SK-N-MC (cell line): ENCODE results near the gene ITGB5.

Experiments used
- DNase-seq: peaks from one replicate; pipeline ENCODE4 v3.0.0-alpha.2; 2011; ENCODE audit warnings: low read depth, low spot score
- H3K27ac ChIP-seq: fragments of 200-600 bp; sonication (generic); 2 replicates; pipeline ENCODE4 v1.5.1; 2016; ENCODE audit warnings: mixed run types
- H3K36me3 ChIP-seq: fragments of 200-600 bp; sonication (generic); 2 replicates; pipeline ENCODE4 v1.6.1; 2017; ENCODE audit warnings: antibody characterized with exemption, low read length, mixed read lengths; ENCODE audit not compliant: insufficient read depth
- H3K4me3 ChIP-seq: fragments of 200-600 bp; sonication (generic); 2 replicates; pipeline ENCODE4 v1.5.1; 2016
- H3K9ac ChIP-seq: fragments of 200-600 bp; sonication (generic); 2 replicates; pipeline ENCODE4 v1.8.0; 2017; ENCODE audit warnings: mixed run types, mixed read lengths; ENCODE audit not compliant: insufficient read length
- H3K9me3 ChIP-seq: fragments of 200-600 bp; sonication (generic); 2 replicates; pipeline ENCODE4 v1.6.1; 2017; ENCODE audit warnings: low read depth, mild to moderate bottlenecking, antibody characterized with exemption, low read length, moderate library complexity, mixed read lengths
- EZH2 ChIP-seq: fragments of 200-600 bp; sonication (generic); IDR thresholded peaks from one replicate; pipeline ENCODE4 v1.6.1; 2017; ENCODE audit warnings: antibody characterized with exemption
- FOXP2 ChIP-seq: optimal IDR thresholded peaks from 2 replicates; pipeline ENCODE3; 2011; ENCODE audit warnings: mild to moderate bottlenecking, moderate library complexity; ENCODE audit not compliant: insufficient read depth; ENCODE audit errors: extremely low read length, control extremely low read depth
- POLR2AphosphoS5 ChIP-seq: IDR thresholded peaks from 2 replicates; pipeline ENCODE4 v1.6.1; 2012; ENCODE audit warnings: mild to moderate bottlenecking, low read depth, low read length, borderline replicate concordance

Gene ITGB5

GRCh38 chr3:124774841-124775402, 112.2 kb downstream of the ITGB5 start:
- TF ChIP-seq POLR2AphosphoS5 (no peak), EZH2 (no peak), FOXP2 (no peak)
- Histone ChIP-seq H3K4me3 (no peak overlapping the region), H3K27ac (no peak overlapping the region), H3K9ac (no peak overlapping the region), H3K36me3 (peaks cover 13% of the 10 kb centered on the region; the same call in 1 of the 2 replicates), H3K9me3 (no peaks in the 10 kb centered on the region)
- DNase-seq = no peak

- Histone ChIP-seq H3K9me3 (no peaks in the 10 kb centered on the region), H3K27ac (peak overlapping the region; percentile 29; the same call in 1 of the 2 replicates), H3K36me3 (peaks cover 13% of the 10 kb centered on the region; the same call in 1 of the 2 replicates), H3K4me3 (no peak overlapping the region), H3K9ac (no peak overlapping the region)
- TF ChIP-seq POLR2AphosphoS5 (no peak), FOXP2 (no peak), EZH2 (no peak)
- DNase-seq = no peak
These were observed 112.8 kb downstream of the ITGB5 start for GRCh38 chr3:124774327-124774718.

- H3K36me3 ChIP-seq = peaks cover 18% of the 10 kb centered on the region
- peak overlapping the region; percentile 82 for H3K27ac ChIP-seq
- no peak overlapping the region for H3K9ac ChIP-seq
- H3K9me3 ChIP-seq = no peaks in the 10 kb centered on the region
- no peak for DNase-seq
- TF ChIP-seq EZH2 (no peak), FOXP2 (no peak), POLR2AphosphoS5 (no peak)
- no peak overlapping the region for H3K4me3 ChIP-seq
These were observed 113.5 kb downstream of the ITGB5 start for GRCh38 chr3:124773351-124774326.

- H3K9ac ChIP-seq = no peak overlapping the region
- peak overlapping the region; percentile 82 for H3K27ac ChIP-seq
- H3K36me3 ChIP-seq = peaks cover 32% of the 10 kb centered on the region
- TF ChIP-seq FOXP2 = no peak
- TF ChIP-seq EZH2 = no peak
- TF ChIP-seq POLR2AphosphoS5 = no peak
- no peak for DNase-seq
- H3K4me3 ChIP-seq = peak overlapping the region; percentile 51
- no peaks in the 10 kb centered on the region for H3K9me3 ChIP-seq
These were observed 114.9 kb downstream of the ITGB5 start for GRCh38 chr3:124772081-124772831.

- Histone ChIP-seq H3K27ac (peak overlapping the region; percentile 68), H3K4me3 (no peak overlapping the region), H3K9me3 (no peaks in the 10 kb centered on the region), H3K36me3 (peaks cover 35% of the 10 kb centered on the region), H3K9ac (no peak overlapping the region)
- no peak for DNase-seq
- TF ChIP-seq EZH2 = no peak
- TF ChIP-seq FOXP2 = no peak
- TF ChIP-seq POLR2AphosphoS5 = no peak
These were observed 116.1 kb downstream of the ITGB5 start for GRCh38 chr3:124771083-124771445.

- Histone ChIP-seq H3K9ac (no peak overlapping the region), H3K4me3 (no peak overlapping the region), H3K27ac (peak overlapping the region; percentile 68), H3K36me3 (peaks cover 40% of the 10 kb centered on the region), H3K9me3 (no peaks in the 10 kb centered on the region)
- no peak for DNase-seq
- TF ChIP-seq FOXP2 (no peak), EZH2 (no peak), POLR2AphosphoS5 (no peak)
These were observed 116.7 kb downstream of the ITGB5 start for GRCh38 chr3:124770336-124771082.

GRCh38 chr3:124769462-124769861, 117.7 kb downstream of the ITGB5 start:
- H3K36me3 ChIP-seq = peaks cover 49% of the 10 kb centered on the region
- TF ChIP-seq EZH2 (no peak), FOXP2 (no peak), POLR2AphosphoS5 (no peak)
- no peak overlapping the region for H3K4me3 ChIP-seq
- H3K9ac ChIP-seq = no peak overlapping the region
- DNase-seq = no peak
- H3K9me3 ChIP-seq = no peaks in the 10 kb centered on the region
- H3K27ac ChIP-seq = no peak overlapping the region
